CMK (cell line): ENCODE data around the gene ST6GALNAC3.
"Not testable (repeated sequence)": the region's sequence is repeated elsewhere in the genome, so short reads cannot be mapped to it uniquely, and the experiment has no call there.

Source experiments
- DNase-seq: peaks from one replicate; pipeline ENCODE4 v3.0.0-alpha.2; 2010; ENCODE audit warnings: low read depth

The ST6GALNAC3 gene

GRCh38 chr1:76074321-76075187 is at the start of gene ST6GALNAC3:
Gene ST6GALNAC3 (plus strand): TSS chr1:76074746.
- DNase-seq, result no peak

DNA sequence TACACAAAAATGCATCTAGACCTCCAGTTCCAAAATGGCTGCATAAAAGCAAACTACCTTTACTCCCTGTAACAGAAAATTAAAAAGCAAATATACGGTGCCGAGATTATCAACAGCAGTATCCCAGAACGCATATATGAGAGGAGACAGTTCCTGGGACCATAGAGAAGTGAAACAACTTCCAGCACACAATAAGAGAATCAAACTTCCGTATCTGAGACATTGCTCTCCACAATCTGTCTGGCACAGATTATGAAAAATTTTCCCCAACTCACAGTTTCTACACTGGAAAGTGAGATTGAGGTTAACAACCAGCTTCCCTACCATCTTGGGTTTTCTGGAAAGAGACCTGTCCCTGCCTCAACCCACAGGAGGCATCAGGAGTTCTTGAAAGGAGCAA is 47.2 kb upstream of the ST6GALNAC3 start:
- DNase-seq, result no peak

DNA sequence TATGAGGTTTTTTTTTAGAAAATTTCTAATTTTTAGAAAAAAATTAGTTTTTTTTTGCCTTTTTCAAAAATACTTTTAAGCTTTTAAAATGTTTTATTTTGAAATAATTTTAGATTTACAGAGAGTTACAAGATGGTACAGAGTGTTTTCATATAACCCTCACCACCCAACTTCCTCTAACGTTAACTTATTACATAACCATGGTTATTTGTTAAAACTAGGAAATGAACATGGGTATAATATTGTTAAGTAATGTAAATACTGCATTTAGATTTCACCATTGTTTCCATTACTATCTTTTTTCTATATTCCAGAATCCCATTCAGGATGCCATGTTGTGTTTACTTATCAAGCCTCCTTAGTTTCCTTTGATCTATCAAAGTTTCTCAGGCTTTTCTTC is 45.2 kb upstream of the ST6GALNAC3 start:
- DNase-seq, result no peak

- no peak for DNase-seq
These were observed 43.0 kb upstream of the ST6GALNAC3 start for GRCh38 chr1:76031496-76031895.

GRCh38 chr1:76033800-76034475 is 40.6 kb upstream of the ST6GALNAC3 start:
- no peak for DNase-seq

DNA sequence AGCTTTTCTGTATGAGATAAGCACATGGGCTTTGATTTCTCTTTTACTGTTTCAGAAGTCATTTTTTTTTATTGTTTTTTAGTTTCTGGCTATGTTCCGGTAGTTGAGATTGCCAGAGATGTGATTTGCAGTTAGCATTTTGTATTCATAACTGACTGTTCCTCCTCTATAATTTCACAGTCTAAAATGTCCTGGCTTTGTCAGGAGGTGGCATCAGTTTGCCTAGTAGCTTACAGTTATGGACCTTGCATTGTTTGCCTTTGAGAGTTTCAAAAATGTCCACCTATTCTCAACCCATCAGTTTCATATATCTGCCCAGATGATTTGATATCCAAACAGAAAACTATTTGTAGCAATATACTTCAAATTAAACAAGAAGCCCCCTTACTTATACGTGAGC is 39.5 kb upstream of the ST6GALNAC3 start:
- no peak for DNase-seq

GRCh38 chr1:76037324-76037723 is 37.2 kb upstream of the ST6GALNAC3 start:
- no peak for DNase-seq

DNA sequence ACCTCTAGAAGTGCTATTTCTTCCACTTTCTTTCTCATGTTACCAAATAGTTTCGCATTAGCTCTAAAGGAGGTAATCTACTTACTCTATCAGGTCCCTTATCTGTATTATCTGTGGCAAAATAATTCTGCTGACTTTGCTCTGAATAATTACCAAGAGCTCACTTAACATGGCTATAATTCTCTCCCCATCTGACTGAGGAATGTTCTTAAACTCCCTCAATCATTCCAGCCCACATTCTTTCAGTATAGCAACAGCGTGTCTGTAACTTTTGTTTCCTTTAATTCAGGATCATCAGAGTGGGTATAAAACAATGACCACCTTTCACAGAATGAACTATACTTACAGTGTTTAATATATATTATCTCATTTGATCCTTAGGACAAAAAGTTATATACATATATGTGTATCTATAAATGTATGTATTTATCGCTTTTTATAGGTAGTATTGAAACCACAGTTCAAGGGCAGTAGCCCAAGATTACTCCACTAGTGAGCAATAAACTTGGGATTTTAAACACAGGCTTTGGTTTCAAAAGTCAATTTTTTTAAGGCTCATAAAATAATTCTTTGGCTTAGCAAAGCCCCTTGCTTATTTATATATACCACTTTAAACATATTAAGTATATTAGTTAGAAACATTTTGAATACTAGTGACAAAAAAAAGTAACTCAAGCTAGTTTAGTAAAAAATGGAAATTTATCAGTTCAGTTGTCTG is 36.1 kb upstream of the ST6GALNAC3 start:
- DNase-seq, result no peak

DNA sequence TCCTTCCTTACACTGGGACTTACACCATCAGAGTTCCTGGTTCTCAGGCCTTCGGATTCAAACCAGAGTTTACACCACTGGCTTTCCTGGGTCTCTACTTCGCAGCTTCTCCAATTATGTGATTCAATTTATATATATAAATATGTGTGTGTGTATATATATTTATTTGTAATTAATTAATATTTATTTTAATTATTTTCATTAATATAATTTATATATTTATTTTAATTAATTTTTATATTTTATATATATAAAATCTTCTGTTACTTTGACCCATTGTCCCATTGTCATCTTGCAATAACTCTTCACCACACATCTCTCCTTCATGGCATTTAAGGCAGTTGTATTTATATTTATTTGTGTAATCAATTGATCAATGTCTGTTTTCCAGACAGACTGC is 28.4 kb upstream of the ST6GALNAC3 start:
- no peak for DNase-seq

DNA sequence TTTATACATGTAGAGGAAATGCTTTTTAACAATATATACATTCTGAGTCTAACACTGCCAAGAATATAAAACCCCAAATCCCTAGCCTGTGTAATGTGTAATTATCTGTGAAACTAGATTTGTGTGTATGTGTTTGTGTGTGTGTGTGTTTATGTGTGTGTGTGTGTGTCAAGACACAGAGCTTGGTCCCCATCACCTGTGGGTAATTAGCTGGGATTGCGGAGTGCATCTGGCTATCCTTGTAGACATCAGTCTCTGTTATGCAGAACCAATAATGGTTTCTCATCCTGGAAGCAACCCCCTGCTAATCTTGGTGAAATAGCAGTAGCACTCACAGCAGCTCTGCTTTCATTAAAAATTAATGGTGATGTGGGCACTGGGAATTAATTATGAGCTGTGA is 26.3 kb upstream of the ST6GALNAC3 start:
- DNase-seq, result no peak

- no peak for DNase-seq
These were observed 25.6 kb upstream of the ST6GALNAC3 start for GRCh38 chr1:76048926-76049325.

GRCh38 chr1:76049498-76049897 is 25.0 kb upstream of the ST6GALNAC3 start:
- DNase-seq, result no peak

DNA sequence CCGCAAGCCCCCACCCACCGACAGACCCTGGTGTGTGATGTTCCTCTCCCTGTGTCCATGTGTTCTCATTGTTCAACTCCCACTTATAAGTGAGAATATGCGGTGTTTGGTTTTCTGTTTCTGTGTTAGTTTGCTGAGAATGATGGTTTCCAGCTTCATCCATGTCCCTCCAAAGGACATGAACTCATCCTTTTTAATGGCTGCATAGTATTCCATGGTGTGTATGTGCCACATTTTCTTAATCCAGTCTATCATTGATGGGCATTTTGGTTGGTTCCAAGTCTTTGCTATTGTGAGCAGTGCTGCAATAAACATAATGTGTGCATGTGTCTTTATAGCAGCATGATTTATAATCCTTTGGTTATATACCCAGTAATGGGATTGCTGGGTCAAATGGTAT is 24.5 kb upstream of the ST6GALNAC3 start:
- not testable (repeated sequence) for DNase-seq

GRCh38 chr1:76053021-76053420 is 21.5 kb upstream of the ST6GALNAC3 start:
- no peak for DNase-seq

- DNase-seq, result no peak
These were observed 20.2 kb upstream of the ST6GALNAC3 start for GRCh38 chr1:76054359-76054758.

GRCh38 chr1:76055987-76056386 is 18.6 kb upstream of the ST6GALNAC3 start:
- DNase-seq, result no peak

- DNase-seq, result no peak
These were observed 15.1 kb upstream of the ST6GALNAC3 start for GRCh38 chr1:76059451-76059850.

GRCh38 chr1:76065270-76065669 is 9.3 kb upstream of the ST6GALNAC3 start:
- no peak for DNase-seq

- DNase-seq, result no peak
These were observed 8.2 kb upstream of the ST6GALNAC3 start for GRCh38 chr1:76066394-76066793.

DNA sequence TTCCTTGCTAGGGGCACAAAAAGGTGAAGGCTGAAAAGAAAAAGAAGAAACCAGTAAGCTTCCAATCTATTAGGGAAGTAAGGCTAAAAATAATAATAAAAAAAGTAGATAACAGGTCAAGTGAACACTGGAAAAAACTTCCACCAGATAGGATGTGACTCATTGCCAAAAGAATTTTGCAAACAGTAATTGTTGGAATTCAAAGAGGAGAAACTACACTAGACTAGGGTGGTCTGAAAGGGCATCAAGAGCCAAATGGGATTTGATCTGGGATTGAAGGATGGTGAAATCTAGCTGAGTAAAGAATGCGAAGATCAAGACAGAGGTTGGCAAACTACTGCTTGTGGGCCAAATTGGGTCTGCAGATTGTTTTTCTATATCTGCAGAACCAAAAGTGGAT is 6.0 kb upstream of the ST6GALNAC3 start:
- no peak for DNase-seq

GRCh38 chr1:76068953-76069561 is 5.5 kb upstream of the ST6GALNAC3 start:
- no peak for DNase-seq

DNA sequence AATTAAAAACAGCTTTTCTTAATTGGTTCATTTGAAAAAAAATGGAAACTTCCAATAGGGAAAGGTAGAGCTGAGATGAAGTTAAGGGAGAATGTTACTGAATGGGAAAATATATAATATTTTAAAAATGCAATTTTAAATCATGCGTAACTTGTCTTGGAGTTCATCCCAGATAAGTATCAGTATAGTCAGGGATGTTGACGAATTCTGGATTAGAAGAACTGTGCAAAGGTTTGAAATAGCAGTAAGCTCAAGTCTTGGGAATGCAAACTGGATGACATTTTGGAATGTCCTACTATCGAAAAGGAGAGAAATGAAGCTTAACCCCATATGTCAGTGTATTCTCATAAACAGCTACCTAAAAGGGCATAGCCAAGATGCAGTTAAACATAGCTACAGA is 4.0 kb upstream of the ST6GALNAC3 start:
- DNase-seq, result no peak
